PFSK-1 (cell line): Measurements from ENCODE around the gene ATP2A1.

Experiments
- POLR2AphosphoS5 ChIP-seq: IDR thresholded peaks from 2 replicates; pipeline ENCODE4 v1.6.1; 2012; ENCODE audit warnings: low read depth, mild to moderate bottlenecking, control low read depth, low read length, moderate library complexity
- SIN3A ChIP-seq: IDR thresholded peaks from 2 replicates; pipeline ENCODE4 v1.6.1; 2012; ENCODE audit warnings: mild to moderate bottlenecking, low read length, moderate library complexity, borderline replicate concordance; ENCODE audit not compliant: insufficient read depth
- TAF1 ChIP-seq: IDR thresholded peaks from 2 replicates; pipeline ENCODE4 v1.6.1; 2012; ENCODE audit warnings: low read length, control low read depth, borderline replicate concordance; ENCODE audit not compliant: insufficient read depth
- TF ChIP-seq, protein P1 (sequence below), 2 experiments: IDR thresholded peaks; 2 replicates each; pipeline versions ENCODE4 v1.6.1 to v1.8.0; 2011 to 2012; ENCODE audit warnings: low read depth in 2 of 2, low read length in 2 of 2, control low read depth in 1 of 2, inconsistent platforms in 1 of 2, mild to moderate bottlenecking in 1 of 2, moderate library complexity in 1 of 2; ENCODE audit not compliant: insufficient read depth in 1 of 2

DNA sequence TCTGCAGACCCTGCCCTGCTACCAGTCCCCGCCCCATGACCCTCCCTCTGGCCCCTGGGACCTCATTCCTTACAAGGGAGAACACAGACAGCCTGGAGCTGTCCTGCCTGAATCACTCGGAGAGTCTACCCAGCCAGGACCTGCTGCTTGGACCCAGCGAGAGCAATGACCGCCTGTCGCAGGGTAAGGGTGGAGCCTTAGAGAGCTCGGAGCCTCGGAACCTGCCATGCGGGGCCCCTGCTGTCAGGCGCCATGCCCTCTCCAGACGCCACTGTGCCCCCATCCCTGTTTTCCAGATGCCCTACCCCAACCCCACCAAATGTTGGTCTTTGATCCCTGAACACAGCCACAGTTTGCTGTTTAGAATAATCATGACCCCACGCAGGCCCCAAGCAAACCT is 9.1 kb upstream of the ATP2A1 start:
- no peak for TF ChIP-seq POLR2AphosphoS5
- TF ChIP-seq, protein P1, sequence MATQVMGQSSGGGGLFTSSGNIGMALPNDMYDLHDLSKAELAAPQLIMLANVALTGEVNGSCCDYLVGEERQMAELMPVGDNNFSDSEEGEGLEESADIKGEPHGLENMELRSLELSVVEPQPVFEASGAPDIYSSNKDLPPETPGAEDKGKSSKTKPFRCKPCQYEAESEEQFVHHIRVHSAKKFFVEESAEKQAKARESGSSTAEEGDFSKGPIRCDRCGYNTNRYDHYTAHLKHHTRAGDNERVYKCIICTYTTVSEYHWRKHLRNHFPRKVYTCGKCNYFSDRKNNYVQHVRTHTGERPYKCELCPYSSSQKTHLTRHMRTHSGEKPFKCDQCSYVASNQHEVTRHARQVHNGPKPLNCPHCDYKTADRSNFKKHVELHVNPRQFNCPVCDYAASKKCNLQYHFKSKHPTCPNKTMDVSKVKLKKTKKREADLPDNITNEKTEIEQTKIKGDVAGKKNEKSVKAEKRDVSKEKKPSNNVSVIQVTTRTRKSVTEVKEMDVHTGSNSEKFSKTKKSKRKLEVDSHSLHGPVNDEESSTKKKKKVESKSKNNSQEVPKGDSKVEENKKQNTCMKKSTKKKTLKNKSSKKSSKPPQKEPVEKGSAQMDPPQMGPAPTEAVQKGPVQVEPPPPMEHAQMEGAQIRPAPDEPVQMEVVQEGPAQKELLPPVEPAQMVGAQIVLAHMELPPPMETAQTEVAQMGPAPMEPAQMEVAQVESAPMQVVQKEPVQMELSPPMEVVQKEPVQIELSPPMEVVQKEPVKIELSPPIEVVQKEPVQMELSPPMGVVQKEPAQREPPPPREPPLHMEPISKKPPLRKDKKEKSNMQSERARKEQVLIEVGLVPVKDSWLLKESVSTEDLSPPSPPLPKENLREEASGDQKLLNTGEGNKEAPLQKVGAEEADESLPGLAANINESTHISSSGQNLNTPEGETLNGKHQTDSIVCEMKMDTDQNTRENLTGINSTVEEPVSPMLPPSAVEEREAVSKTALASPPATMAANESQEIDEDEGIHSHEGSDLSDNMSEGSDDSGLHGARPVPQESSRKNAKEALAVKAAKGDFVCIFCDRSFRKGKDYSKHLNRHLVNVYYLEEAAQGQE (IDR thresholded peaks at IDR 0.05; ENCODE audit: insufficient read depth in 1 of 2, low read depth in 2 of 2, low read length in 2 of 2), result no peak
- no peak for TF ChIP-seq TAF1
- TF ChIP-seq SIN3A, result no peak
